Subcutaneous abdominal adipose tissue (tissue), 5 donors: Measurements from ENCODE around the gene HIRA.

Experiments used
- H3K27ac ChIP-seq: one replicate; pipeline ENCODE4 v1.7.0; 2013; ENCODE audit warnings: low read depth, mild to moderate bottlenecking, inconsistent platforms, low read length, moderate library complexity
- H3K27me3 ChIP-seq, 5 donors: one replicate each; pipeline ENCODE4 v1.7.0; 2013; ENCODE audit warnings: low read length in 5 of 5, inconsistent platforms in 1 of 5; ENCODE audit not compliant: control insufficient read depth in 5 of 5, insufficient read depth in 4 of 5
- H3K36me3 ChIP-seq, 5 donors: one replicate each; pipeline ENCODE4 v1.7.0; 2013; ENCODE audit warnings: low read length in 5 of 5; ENCODE audit not compliant: control insufficient read depth in 5 of 5, insufficient read depth in 5 of 5
- H3K4me1 ChIP-seq, 5 donors: one replicate each; pipeline ENCODE4 v1.7.0; 2013; ENCODE audit warnings: low read length in 5 of 5, mild to moderate bottlenecking in 3 of 5, moderate library complexity in 1 of 5; ENCODE audit not compliant: control insufficient read depth in 5 of 5, insufficient read depth in 5 of 5
- H3K4me3 ChIP-seq, 5 donors: one replicate each; pipeline ENCODE4 v1.7.0; 2013; ENCODE audit warnings: low read length in 5 of 5, low read depth in 1 of 5
- H3K9ac ChIP-seq, 5 donors: one replicate each; pipeline ENCODE4 v1.7.0; 2013; ENCODE audit warnings: low read length in 5 of 5, mild to moderate bottlenecking in 4 of 5, moderate library complexity in 3 of 5
- H3K9me3 ChIP-seq, 5 donors: one replicate each; pipeline ENCODE4 v1.7.0; 2013; ENCODE audit warnings: low read length in 5 of 5; ENCODE audit not compliant: control insufficient read depth in 5 of 5
- donor health status: healthy.
- donor health status: healthy.
- donor health status: healthy.
- donor health status: healthy.
- donor health status: healthy.

Gene HIRA

GRCh38 chr22:19402642-19403191 lies 28.8 kb downstream of the HIRA start:
- no peak overlapping the region for H3K9ac ChIP-seq
- peaks cover 16 to 76% (median 53%) of the 10 kb centered on the region in 5 donors for H3K36me3 ChIP-seq
- H3K4me3 ChIP-seq: no peak overlapping the region
- no peak overlapping the region for H3K27ac ChIP-seq
- no peaks in the 10 kb centered on the region for H3K9me3 ChIP-seq
- H3K27me3 ChIP-seq: no peaks in the 10 kb centered on the region
- H3K4me1 ChIP-seq: no peaks in the 10 kb centered on the region

DNA sequence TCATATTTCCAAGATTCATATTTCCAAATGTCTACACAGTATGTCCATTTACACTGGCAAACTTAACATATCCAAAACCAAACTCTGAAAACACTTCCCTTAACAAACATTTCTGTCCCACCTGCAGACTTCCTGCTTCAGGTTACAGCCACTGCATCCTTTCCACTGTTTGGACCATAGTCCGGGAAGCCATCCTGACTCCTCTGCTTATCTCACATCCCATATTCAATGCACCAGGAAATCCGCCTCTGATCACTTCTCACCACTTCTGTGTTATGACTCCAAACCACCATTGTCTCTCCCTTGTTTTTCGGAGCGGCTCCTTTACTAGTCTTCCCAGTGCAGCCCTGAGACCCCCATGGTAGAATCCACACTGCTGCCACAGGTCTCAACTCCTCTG lies 30.1 kb downstream of the HIRA start:
- no peaks in the 10 kb centered on the region for H3K9me3 ChIP-seq
- H3K9ac ChIP-seq: no peak overlapping the region
- no peak overlapping the region for H3K4me3 ChIP-seq
- H3K27me3 ChIP-seq: no peaks in the 10 kb centered on the region
- peaks cover 11 to 77% (median 54%) of the 10 kb centered on the region in 5 donors for H3K36me3 ChIP-seq
- H3K27ac ChIP-seq: no peak overlapping the region
- no peaks in the 10 kb centered on the region for H3K4me1 ChIP-seq

- Histone ChIP-seq H3K36me3 (peaks cover 11 to 77% (median 54%) of the 10 kb centered on the region in 5 donors), H3K4me3 (no peak overlapping the region)
Observed at GRCh38 chr22:19400881-19401280, 30.7 kb downstream of the HIRA start.

GRCh38 chr22:19398652-19399051 lies 32.9 kb downstream of the HIRA start:
- Histone ChIP-seq H3K9ac (no peak overlapping the region), H3K36me3 (peaks cover 8 to 79% (median 64%) of the 10 kb centered on the region in 5 donors)

More at GRCh38 chr22:19400881-19401280, 30.7 kb downstream of the HIRA start:
- Histone ChIP-seq H3K4me1 (no peaks in the 10 kb centered on the region), H3K27me3 (no peaks in the 10 kb centered on the region), H3K9me3 (no peaks in the 10 kb centered on the region), H3K9ac (no peak overlapping the region), H3K27ac (no peak overlapping the region)

DNA sequence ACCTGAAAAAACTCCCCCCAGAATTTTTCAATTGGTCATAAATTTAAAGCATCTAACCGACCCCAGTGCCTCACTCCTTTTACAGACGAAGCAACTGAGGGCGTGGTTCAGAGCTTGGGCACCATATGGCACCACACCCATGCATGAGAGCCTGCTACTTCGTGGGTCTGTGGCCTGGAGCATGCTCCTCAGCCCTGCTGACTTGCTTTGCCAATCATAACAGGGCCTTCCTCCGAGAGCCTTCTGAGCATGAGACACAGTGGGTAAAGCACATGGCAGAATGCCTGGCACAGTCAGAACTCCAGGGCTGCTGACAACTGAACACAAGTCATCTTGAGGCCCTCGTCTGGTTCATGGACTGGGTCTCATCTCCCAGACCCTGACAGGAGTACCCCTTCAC lies 33.3 kb downstream of the HIRA start:
- H3K4me3 ChIP-seq: no peak overlapping the region
- H3K27ac ChIP-seq: no peak overlapping the region
- peaks cover 8 to 83% (median 66%) of the 10 kb centered on the region in 5 donors for H3K36me3 ChIP-seq
- no peaks in the 10 kb centered on the region for H3K4me1 ChIP-seq
- no peak overlapping the region for H3K9ac ChIP-seq
- no peaks in the 10 kb centered on the region for H3K9me3 ChIP-seq
- H3K27me3 ChIP-seq: no peaks in the 10 kb centered on the region

More at GRCh38 chr22:19398652-19399051, 32.9 kb downstream of the HIRA start:
- no peak overlapping the region for H3K4me3 ChIP-seq
- H3K27me3 ChIP-seq: no peaks in the 10 kb centered on the region
- H3K4me1 ChIP-seq: no peaks in the 10 kb centered on the region
- H3K27ac ChIP-seq: no peak overlapping the region
- H3K9me3 ChIP-seq: no peaks in the 10 kb centered on the region

GRCh38 chr22:19397734-19398104 lies 33.8 kb downstream of the HIRA start:
- Histone ChIP-seq H3K4me3 (no peak overlapping the region), H3K27ac (no peak overlapping the region), H3K36me3 (peaks cover 8 to 86% (median 69%) of the 10 kb centered on the region in 5 donors), H3K9ac (no peak overlapping the region), H3K27me3 (no peaks in the 10 kb centered on the region), H3K4me1 (no peaks in the 10 kb centered on the region), H3K9me3 (no peaks in the 10 kb centered on the region)

- H3K9me3 ChIP-seq: no peaks in the 10 kb centered on the region
- H3K4me3 ChIP-seq: no peak overlapping the region
- no peak overlapping the region for H3K9ac ChIP-seq
- H3K4me1 ChIP-seq: no peaks in the 10 kb centered on the region
- H3K27ac ChIP-seq: no peak overlapping the region
- no peaks in the 10 kb centered on the region for H3K27me3 ChIP-seq
- H3K36me3 ChIP-seq: peaks cover 5 to 92% (median 75%) of the 10 kb centered on the region in 5 donors
Observed at GRCh38 chr22:19396934-19397733, 34.4 kb downstream of the HIRA start.

DNA sequence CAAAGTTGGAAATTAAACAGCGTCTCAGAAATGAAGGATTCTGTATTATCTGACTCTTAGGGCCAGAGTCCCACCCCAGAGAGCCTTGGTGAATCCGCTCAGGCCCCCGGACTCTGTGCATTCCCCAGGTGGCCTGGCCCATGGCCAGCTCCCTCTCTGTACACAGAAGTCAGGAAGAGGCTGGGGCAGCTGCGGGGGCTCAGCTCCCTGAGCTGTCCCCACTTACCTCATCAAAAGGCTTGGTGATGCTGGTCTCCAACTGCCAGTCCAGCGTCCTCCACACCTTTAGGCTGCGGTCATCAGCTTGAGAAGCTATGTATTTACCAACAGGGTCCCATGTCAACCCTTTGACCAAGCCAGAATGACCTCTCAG lies 35.0 kb downstream of the HIRA start:
- no peak overlapping the region for H3K27ac ChIP-seq
- H3K36me3 ChIP-seq: peaks cover 5 to 94% (median 80%) of the 10 kb centered on the region in 5 donors
- H3K4me1 ChIP-seq: no peaks in the 10 kb centered on the region
- H3K27me3 ChIP-seq: no peaks in the 10 kb centered on the region
- H3K4me3 ChIP-seq: no peak overlapping the region
- no peaks in the 10 kb centered on the region for H3K9me3 ChIP-seq
- H3K9ac ChIP-seq: no peak overlapping the region

GRCh38 chr22:19395276-19395675 lies 36.3 kb downstream of the HIRA start:
- H3K27me3 ChIP-seq: no peaks in the 10 kb centered on the region
- no peaks in the 10 kb centered on the region for H3K4me1 ChIP-seq
- H3K9ac ChIP-seq: no peak overlapping the region
- peaks cover 13 to 91% (median 79%) of the 10 kb centered on the region in 5 donors for H3K36me3 ChIP-seq
- H3K27ac ChIP-seq: no peak overlapping the region
- no peak overlapping the region for H3K4me3 ChIP-seq
- H3K9me3 ChIP-seq: no peaks in the 10 kb centered on the region

DNA sequence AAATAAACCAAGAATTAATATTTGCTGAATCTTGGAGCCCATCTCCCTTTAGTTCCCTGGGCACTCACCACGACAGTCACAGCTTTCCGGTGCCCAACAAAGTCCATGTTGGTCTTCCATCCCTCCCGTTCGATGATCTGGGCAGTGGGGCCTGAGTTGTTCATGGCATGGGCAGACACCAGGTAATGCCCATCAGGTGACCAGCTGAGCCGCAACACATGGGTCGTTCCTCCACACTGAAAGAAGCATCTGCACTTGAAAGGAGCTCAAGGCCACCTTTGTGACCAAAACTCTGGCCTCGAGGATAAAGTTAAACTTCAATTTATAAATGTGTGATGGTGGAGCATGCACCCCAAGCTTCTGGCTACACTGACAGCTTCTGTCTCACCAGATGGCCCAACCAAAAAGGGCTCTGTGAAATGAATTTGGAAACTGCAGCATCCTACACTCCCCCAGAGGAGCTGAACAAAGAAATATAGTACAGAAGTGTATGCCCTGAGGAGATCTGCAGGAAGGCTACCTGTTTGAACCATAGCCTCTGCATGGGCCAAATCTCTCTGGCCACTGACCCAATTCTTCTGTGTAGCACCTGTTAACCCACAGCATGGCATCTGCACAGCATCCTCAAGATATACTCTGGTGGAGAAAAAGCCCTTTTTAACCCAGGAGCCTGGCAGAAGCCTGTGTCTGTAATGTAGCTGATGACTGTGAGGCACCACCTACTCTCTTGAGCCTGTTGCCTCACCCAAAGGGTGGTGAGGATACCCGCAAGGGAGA lies 37.1 kb downstream of the HIRA start:
- no peak overlapping the region for H3K27ac ChIP-seq
- peaks cover 10 to 92% (median 83%) of the 10 kb centered on the region in 5 donors for H3K36me3 ChIP-seq
- H3K4me3 ChIP-seq: no peak overlapping the region
- H3K9me3 ChIP-seq: no peaks in the 10 kb centered on the region
- no peaks in the 10 kb centered on the region for H3K4me1 ChIP-seq
- H3K27me3 ChIP-seq: no peaks in the 10 kb centered on the region
- no peak overlapping the region for H3K9ac ChIP-seq
